K562 (cell line): Measurements from ENCODE around the gene STXBP5L. TPM values are rescaled to one million over a fixed set of nuclear protein-coding genes. Genes with fewer than 3 reads are reported as not detected.

ENCODE experiments used
- CHD7 ChIP-seq: fragments of 200-600 bp; sonication (generic); IDR thresholded peaks from one replicate; pipeline ENCODE4 v1.6.1; 2012; ENCODE audit warnings: mild to moderate bottlenecking, low read depth, low read length, inconsistent platforms
- ERF ChIP-seq: fragments of 450-650 bp; formaldehyde crosslinking; IDR thresholded peaks from 2 replicates; pipeline ENCODE4 v1.4.0; 2020; ENCODE audit warnings: mild to moderate bottlenecking, mixed read lengths
- FOXP1 ChIP-seq: sonication (generic); formaldehyde crosslinking; IDR thresholded peaks from 2 replicates; pipeline ENCODE4 v1.8.0; 2022; ENCODE audit warnings: mild to moderate bottlenecking, missing genetic modification reagents
- GATAD2B ChIP-seq: fragments of 450-650 bp; IDR thresholded peaks from 2 replicates; pipeline ENCODE4 v1.6.1; 2017; ENCODE audit warnings: mild to moderate bottlenecking, borderline replicate concordance
- MTA1 ChIP-seq: fragments of 450-650 bp; IDR thresholded peaks from 2 replicates; pipeline ENCODE4 v1.6.1; 2017; ENCODE audit warnings: borderline replicate concordance
- SAP30 ChIP-seq: fragments of 200-600 bp; sonication (generic); IDR thresholded peaks from 2 replicates; pipeline ENCODE4 v1.6.1; 2012; ENCODE audit warnings: borderline replicate concordance, low read depth, mild to moderate bottlenecking, moderate library complexity, low read length, control low read depth, inconsistent platforms; ENCODE audit not compliant: insufficient read depth, poor library complexity, severe bottlenecking
- SIN3A ChIP-seq, 2 experiments: fragments of 150-350 bp in 1 of 2; IDR thresholded peaks; 2 replicates each; pipeline ENCODE4 v1.6.1; 2011 to 2016; ENCODE audit warnings: borderline replicate concordance in 2 of 2, low read depth in 2 of 2, low read length in 2 of 2, mild to moderate bottlenecking in 2 of 2, moderate library complexity in 2 of 2; ENCODE audit not compliant: control insufficient read depth in 1 of 2
- ZNF444 ChIP-seq: fragments of 250-450 bp; sonication (Bioruptor Pico); IDR thresholded peaks from 2 replicates; pipeline ENCODE4 v1.4.0; 2020; ENCODE audit warnings: mild to moderate bottlenecking, moderate library complexity
- polyA plus RNA-seq, 8 experiments: library from polyadenylated mRNA; depleted of rRNA in 4 of 8; stranded (reverse) in 5 of 8; unstranded in 3 of 8; fragments of >200 nt; fragmentation: Nextera tagmentation in 2 of 8; fragmentation: Illumina TruSeq in 1 of 8; extraction: Ambion mirVana in 2 of 8; extraction: Trizol in 1 of 8; gene quantifications; 2 replicates each; pipeline versions ENCODE4 v1.2.1 to v1.2.3, GENCODE V29; 2011 to 2014; ENCODE audit warnings: inconsistent platforms in 1 of 8, missing spikeins in 1 of 8
- total RNA-seq, 7 experiments: library from RNA; depleted of rRNA in 6 of 7; stranded (reverse); fragments of >200 nt in 6 of 7; fragmentation: Illumina TruSeq in 2 of 7; extraction: Trizol in 2 of 7; gene quantifications; 2 replicates each; pipeline versions ENCODE4 v1.2.1 to v1.2.3, GENCODE V29; 2011 to 2021; ENCODE audit warnings: low replicate concordance in 1 of 7
- TF ChIP-seq, protein P1 (sequence below): fragments of 250-450 bp; sonication (Bioruptor Pico); IDR thresholded peaks from 2 replicates; pipeline ENCODE4 v1.8.0; 2021; ENCODE audit warnings: mild to moderate bottlenecking, moderate library complexity

Gene STXBP5L
- total and polyA plus RNA-seq, 9 of the 15 experiments (the other 6 are each of a cell fraction or from before 2014, with no cell fraction given), result 0.03 to 0.04 (median 0.03) TPM; not detected in 6

GRCh38 chr3:120983841-120984240, 75.8 kb downstream of the STXBP5L start (continued):
- TF ChIP-seq CHD7, result no peak
- TF ChIP-seq, protein P1, sequence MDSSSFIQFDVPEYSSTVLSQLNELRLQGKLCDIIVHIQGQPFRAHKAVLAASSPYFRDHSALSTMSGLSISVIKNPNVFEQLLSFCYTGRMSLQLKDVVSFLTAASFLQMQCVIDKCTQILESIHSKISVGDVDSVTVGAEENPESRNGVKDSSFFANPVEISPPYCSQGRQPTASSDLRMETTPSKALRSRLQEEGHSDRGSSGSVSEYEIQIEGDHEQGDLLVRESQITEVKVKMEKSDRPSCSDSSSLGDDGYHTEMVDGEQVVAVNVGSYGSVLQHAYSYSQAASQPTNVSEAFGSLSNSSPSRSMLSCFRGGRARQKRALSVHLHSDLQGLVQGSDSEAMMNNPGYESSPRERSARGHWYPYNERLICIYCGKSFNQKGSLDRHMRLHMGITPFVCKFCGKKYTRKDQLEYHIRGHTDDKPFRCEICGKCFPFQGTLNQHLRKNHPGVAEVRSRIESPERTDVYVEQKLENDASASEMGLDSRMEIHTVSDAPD (CRISPR knock-in tag), result no peak
- TF ChIP-seq ZNF444 (CRISPR knock-in tag), result no peak
- TF ChIP-seq SAP30, result no peak
- no peak for TF ChIP-seq GATAD2B
- no peak for TF ChIP-seq ERF
- TF ChIP-seq FOXP1 (CRISPR knock-in tag), result no peak
- TF ChIP-seq MTA1, result no peak
- TF ChIP-seq SIN3A (IDR thresholded peaks at IDR 0.05; ENCODE audit: borderline replicate concordance in 2 of 2, control insufficient read depth in 1 of 2, low read depth in 2 of 2, low read length in 2 of 2), result no peak
